Measurements from ENCODE around the gene FSIP1.

Gene FSIP1

DNA sequence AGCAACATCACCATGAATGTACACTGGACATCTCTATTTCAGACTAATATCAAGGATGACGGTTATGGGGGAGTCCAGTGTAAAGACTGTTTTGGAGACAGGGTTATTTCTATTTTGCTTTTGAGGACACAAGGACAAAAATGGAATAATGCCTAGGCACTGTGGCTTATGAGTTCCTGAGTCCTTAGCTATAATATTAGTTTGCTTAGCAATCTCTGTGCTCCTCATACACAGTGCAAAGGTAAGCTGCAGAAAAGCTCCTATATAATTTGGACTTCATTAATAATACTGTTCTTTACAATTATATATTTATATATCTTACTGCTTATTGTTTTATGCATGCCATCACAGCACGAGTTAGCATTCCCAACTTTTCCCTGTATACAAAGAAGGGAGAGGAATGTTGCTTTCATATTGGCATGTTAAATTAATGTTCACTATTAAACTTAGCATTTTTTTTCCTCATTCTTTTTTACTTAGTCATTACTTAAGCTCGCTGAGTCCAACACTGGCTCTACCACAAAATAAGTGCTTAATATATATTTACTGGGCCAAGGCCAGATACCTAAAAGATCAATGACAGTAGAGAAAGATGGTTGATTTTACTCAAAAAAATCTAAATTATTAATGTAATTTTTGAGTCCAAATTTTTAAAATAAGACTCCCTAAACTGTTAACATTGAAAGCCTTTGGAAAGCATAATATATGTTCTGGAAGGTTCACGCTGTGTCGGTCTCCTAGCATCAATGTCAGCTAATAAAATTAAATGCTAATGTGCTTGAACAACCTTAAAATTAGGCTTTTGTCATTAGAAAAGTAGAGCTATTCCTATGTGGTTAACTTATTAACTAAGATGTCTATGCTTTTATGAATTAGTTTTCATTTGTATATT is 187.9 kb downstream of the FSIP1 start:
- DNase-seq (ENCODE audit: low read depth, low spot score), result no peak

DNA sequence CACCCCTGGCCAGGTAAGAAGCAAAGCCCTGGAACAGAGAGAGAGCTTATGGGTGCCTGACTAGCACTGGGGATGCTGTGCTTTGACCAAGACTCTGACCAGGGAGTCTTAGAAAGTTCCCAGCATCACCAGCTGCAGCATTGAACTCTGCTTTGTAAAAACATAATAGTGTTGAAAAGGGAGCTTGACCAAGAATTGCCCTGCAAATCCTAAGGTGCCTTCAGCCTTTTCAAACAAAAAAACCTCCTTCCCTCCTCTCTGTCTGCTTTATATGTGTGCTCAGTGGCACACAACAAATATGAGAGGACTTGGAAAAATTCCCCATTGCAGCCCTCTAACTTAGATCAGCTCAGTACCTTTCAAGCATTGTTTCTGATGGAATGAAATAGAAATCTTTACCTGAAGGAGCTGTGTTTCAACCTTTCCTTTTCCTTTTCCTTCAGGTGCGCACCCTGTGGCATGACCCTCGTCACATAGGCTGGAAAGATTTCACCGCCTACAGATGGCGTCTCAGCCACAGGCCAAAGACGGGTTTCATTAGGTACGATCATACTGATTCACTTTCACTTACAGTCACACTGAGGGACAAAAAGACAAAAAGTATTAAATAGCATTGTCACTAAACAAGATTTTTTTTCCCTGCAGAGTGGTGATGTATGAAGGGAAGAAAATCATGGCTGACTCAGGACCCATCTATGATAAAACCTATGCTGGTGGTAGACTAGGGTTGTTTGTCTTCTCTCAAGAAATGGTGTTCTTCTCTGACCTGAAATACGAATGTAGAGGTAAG is 188.8 kb downstream of the FSIP1 start:
- no peak for DNase-seq (ENCODE audit: low read depth, low spot score)

DNA sequence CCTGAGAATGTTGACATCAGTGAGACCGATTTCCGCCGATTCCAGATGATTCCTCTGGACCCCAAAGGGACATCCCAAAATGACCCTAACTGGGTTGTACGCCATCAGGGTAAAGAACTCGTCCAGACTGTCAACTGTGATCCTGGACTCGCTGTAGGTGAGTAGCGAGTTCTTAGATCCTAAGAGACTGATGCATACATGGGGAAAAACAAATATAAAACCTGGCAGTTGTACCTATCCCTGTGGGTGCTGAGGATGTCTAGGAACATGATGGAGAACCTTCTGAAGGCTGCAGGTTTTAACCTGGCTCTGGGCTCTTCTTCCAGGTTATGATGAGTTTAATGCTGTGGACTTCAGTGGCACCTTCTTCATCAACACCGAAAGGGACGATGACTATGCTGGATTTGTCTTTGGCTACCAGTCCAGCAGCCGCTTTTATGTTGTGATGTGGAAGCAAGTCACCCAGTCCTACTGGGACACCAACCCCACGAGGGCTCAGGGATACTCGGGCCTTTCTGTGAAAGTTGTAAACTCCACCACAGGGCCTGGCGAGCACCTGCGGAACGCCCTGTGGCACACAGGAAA is 189.5 kb downstream of the FSIP1 start:
- no peak for DNase-seq (ENCODE audit: low read depth, low spot score)

DNA sequence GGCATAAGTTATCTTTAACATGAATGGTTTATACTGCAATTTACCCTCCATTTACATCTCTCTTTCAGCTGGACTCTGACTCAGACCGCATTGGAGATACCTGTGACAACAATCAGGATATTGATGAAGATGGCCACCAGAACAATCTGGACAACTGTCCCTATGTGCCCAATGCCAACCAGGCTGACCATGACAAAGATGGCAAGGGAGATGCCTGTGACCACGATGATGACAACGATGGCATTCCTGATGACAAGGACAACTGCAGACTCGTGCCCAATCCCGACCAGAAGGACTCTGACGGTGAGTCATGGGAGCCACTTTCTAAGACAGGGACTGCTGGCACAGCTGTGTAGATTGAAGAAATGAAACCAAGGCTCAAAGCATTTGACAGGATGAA is 190.1 kb downstream of the FSIP1 start:
- no peak for DNase-seq (ENCODE audit: low read depth, low spot score)

DNA sequence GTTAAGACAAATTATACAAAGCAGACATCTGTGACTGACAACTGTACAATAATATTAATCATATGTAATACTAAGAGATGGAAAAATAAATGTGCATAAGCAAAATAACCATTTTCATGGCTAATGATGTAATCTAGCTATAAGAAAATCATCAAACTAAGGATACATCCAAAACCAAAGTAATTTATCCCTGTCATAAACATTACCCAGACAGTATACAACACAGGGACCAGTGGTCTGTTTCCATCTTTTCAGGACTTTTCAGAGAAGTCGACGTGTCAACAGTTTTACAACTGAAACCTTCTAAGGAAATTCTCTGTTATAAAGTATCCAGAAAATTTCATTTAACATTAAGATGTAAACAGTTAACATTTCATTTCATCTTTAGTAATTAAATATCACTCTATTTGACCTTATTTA is 190.7 kb downstream of the FSIP1 start:
- no peak for DNase-seq (ENCODE audit: low read depth, low spot score)

DNA sequence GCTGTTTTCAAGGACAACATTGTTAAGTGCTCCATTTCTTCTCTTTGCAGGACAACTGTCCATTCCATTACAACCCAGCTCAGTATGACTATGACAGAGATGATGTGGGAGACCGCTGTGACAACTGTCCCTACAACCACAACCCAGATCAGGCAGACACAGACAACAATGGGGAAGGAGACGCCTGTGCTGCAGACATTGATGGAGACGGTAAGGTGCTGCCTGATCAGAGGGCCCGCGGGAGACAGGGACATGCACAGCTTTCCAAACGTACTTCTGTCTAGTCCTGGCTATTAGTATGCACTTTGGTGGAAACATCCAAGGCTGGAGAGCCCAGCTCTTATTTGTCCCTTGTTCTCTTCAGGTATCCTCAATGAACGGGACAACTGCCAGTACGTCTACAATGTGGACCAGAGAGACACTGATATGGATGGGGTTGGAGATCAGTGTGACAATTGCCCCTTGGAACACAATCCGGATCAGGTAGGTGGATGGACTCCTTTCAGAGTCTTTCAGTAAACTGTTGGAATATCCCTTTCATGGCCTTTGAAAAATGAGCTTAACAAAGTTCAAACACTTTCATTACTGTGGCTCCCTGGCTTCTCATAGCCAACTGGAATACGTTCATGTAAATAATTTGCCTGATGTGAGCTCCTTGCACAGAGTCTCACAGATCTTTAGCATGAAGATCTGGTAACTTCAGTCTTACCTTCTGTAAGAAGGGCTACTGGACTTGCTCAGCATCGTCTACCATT is 191.3 kb downstream of the FSIP1 start:
- DNase-seq (ENCODE audit: low read depth, low spot score), result no peak

DNA sequence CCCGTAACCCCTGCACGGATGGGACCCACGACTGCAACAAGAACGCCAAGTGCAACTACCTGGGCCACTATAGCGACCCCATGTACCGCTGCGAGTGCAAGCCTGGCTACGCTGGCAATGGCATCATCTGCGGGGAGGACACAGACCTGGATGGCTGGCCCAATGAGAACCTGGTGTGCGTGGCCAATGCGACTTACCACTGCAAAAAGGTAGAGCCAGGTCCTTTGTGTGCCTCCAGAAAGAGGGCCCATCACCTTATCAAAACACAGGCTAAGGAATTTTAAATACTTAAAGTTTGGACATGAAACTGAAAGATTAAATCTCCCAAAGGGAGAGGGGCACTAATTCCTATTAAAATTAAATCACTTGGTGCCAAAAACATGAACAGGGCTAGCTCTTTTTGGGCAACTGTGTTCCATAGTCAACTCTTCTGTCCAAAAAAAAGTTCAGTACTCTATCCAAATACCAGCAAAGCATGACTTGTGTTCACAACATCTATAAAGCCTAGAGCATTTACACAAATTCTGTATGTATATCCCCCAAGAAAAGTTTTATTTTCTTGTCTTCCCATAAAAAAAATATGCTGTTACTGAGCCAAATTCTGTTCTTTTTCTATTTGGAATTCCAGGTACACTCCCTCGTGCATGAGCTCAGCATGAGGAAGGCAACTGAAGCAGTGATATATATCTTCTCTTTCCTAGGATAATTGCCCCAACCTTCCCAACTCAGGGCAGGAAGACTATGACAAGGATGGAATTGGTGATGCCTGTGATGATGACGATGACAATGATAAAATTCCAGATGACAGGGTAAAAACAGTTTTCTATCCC is 192.6 kb downstream of the FSIP1 start:
- no peak for DNase-seq (ENCODE audit: low read depth, low spot score)

DNA sequence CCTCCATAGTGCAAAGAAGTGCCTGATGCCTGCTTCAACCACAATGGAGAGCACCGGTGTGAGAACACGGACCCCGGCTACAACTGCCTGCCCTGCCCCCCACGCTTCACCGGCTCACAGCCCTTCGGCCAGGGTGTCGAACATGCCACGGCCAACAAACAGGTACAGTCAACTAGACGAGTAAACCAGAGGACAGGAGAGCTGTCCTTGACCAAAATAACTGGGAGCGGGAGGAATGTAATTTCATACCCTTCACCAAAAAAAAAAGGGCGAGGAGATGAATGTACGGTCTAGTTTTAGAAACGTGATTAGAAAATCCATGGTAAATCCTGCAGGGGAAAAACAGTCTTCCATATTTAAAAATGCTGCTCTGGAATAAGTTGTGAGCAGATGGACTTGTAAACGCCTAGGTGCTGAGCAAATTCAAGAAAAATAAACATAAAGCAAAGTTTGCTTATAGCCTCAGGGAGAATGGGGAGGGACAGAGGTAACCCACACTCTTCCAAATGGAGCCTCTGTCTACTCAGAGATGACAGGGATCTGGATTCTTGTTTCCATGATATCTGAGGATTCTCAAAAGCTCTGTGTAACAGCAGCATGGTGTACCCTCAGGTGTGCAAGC is 193.3 kb downstream of the FSIP1 start:
- no peak for DNase-seq (ENCODE audit: low read depth, low spot score)

DNA sequence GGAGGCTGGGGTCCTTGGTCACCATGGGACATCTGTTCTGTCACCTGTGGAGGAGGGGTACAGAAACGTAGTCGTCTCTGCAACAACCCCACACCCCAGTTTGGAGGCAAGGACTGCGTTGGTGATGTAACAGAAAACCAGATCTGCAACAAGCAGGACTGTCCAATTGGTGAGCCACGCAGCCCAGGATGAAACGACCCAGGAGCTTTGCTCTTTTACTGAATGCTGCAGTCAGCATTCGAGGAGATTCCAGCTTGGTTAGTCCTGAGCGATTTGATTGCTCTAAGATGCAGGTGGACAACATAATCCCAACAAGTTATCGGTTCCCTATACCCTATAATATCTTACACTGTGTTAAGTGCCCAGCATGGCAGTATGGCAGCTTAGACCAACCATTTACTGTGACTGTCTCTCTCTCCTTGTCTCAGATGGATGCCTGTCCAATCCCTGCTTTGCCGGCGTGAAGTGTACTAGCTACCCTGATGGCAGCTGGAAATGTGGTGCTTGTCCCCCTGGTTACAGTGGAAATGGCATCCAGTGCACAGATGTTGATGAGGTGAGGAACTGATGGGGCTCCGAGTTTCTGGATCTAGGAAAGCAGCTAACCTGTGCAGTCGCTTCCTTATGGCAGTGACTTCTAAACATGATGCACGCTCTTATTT is 194.0 kb downstream of the FSIP1 start:
- no peak for DNase-seq (ENCODE audit: low read depth, low spot score)

DNA sequence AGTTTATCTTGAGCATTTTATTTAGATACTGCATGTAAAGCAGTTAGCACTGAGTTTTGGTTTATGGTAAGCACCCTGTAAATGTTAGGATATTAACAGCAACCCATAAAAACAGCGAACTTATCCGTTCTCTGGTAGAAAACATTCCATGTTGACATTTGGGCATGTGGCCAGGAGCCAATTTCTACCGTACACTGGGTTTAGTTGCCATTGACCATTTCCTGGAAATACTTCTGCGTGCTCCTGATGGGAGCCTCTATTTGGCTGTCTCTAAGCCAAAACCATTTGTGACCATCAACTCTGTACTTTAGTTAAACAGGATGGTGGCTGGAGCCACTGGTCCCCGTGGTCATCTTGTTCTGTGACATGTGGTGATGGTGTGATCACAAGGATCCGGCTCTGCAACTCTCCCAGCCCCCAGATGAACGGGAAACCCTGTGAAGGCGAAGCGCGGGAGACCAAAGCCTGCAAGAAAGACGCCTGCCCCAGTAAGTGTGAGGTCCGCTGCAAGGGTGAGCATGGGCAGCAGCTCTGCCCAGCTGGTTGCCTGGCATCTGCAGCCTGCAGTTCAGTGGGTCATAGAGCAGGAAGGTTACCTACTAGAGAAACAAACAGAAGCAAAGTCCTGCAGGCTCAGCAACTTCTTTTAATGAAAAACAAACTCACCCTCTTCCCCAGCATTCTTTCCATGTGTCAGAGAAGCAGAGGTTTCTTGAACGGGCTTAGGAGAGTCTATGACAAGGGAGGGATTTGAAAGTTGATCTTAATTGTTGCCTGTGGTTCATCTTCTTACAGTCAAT is 194.7 kb downstream of the FSIP1 start:
- DNase-seq (ENCODE audit: low read depth, low spot score), result no peak

DNA sequence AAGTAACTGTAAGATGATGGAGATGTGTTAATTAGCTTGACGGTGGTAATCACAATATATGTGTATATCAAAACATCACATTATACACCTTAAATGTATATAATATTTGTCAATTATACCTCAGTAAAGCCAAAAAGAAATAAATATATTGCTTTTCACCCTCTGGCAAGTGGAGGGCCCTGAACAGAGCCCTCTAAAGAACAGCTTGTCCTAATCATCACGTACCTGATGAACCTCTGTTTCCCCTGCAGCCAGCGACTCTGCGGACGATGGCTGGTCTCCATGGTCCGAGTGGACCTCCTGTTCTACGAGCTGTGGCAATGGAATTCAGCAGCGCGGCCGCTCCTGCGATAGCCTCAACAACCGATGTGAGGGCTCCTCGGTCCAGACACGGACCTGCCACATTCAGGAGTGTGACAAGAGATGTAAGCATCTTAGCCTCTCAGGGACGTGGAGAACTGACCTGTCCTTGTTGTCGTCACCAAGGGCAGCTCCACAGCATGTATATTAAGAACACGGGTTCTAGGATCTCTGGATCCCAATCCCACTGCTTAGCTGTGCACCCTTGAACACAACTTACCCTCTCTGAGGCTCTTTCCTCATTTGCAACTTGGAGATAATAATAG is 195.4 kb downstream of the FSIP1 start:
- DNase-seq (ENCODE audit: low read depth, low spot score), result no peak

DNA sequence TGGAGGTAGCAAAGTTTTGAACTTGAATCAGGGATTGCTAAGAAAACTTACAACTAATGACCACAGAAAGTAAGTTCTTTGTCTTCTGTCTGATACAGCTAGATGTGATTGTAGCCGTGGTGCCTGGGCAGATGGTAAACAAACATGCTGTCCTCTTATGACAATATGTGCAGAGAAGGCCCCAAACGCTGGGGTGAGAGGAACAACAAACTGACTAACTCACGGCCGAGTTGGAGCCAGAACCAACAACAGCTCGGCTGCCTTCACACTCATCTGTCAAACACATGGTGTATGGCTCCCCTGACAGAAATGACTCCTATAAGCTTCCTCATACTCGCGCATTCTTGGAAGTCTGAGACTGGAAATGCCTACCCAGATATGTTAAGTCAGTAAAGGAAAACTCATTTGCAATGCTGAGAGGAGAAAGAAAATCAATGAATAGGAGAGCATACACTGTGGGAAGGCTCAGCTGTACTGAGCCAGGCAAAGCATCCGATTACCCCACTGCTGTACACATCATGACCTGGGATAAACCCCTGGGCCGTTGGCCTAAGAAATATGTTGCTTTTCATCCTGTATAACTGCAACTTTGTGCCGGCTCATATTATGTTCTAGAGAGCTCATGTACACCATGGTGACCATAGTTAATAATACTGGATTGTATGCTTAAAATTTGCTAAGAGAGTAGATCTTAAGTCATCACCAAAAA is 196.1 kb downstream of the FSIP1 start:
- DNase-seq (ENCODE audit: low read depth, low spot score), result no peak

DNA sequence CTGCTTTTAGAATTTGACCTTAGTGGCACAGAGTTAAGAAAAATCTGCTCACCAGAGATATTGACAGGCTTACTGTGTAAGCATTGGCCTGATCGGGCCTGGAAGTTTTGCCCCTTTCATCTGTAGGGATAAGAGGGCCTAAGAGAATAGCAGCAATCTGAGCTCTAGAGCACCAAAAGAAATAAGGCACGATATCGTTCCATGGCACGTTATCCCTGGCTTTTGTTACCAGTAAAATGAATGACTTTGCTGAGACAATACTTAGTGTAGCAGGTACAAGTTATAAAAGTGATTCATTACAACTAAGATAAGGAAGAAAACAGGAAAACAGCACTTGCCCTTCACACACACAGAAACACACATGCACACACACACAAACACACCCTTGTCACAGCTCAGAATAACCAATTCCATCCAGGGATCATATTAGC is 196.8 kb downstream of the FSIP1 start:
- no peak for DNase-seq (ENCODE audit: low read depth, low spot score)

DNA sequence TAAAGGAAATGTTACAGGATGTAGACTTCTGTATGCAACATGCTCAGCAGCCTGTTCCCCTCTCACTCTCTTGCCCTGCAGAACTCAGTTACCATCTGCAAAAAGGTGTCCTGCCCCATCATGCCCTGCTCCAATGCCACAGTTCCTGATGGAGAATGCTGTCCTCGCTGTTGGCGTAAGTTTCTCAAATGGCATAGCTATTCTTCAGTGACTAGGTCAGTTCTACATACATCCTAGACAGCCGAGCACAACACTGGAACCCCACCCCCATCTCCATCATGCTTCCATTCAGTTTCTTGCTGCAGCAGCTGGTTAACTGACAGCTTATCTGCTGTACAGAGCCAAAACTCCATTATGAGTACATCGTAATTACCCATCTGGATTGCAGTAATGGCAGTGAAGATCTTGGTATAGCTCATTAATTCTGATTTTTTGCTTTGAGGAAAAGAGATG is 197.2 kb downstream of the FSIP1 start:
- no peak for DNase-seq (ENCODE audit: low read depth, low spot score)

DNA sequence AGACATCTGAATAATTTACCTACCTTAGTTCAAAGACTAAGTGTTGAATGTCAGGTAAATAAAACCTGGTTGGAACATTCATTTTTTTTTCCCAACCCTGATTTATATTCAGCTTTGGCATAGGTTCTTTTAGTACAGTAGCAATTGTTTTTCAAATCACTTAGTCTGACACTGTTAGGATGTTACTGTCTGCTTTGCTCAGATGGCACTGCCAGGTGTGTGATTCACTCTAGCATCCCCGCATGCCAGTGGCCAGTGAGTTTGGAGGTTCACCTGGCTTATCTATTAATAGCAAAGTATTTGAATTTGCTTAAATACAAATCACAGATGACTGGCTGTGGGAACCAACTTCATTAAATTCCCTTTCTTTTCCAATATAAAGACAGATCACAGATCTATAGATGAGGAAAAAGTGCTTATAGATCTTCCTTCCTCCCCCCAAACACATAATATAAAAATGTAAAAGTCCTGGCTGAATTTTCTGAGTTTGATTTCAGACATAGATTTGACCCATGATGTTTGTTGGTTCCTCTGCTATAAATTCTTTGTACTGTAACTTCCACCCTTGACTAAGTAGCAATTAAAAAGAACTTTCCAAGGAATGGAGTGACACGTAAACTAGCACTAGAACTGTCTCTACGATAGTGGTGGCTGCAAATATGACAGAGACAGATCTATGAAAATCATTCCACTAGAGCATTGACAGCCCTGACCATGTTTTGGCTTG is 197.8 kb downstream of the FSIP1 start:
- no peak for DNase-seq (ENCODE audit: low read depth, low spot score)

DNA sequence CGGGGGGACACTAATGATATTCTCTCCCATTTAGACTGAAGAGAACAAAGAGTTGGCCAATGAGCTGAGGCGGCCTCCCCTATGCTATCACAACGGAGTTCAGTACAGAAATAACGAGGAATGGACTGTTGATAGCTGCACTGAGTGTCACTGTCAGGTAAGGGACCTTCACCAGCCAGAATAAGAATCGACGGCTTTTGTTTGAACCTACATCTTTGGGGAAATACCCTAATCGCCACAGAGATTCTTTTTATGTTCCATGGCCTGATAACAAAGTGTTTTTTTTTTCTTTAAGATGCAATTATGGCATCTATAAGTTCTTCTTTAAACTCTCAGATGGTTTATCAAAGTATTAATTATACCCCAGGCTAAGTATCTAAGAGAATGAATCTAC is 198.4 kb downstream of the FSIP1 start:
- no peak for DNase-seq (ENCODE audit: low read depth, low spot score)

DNA sequence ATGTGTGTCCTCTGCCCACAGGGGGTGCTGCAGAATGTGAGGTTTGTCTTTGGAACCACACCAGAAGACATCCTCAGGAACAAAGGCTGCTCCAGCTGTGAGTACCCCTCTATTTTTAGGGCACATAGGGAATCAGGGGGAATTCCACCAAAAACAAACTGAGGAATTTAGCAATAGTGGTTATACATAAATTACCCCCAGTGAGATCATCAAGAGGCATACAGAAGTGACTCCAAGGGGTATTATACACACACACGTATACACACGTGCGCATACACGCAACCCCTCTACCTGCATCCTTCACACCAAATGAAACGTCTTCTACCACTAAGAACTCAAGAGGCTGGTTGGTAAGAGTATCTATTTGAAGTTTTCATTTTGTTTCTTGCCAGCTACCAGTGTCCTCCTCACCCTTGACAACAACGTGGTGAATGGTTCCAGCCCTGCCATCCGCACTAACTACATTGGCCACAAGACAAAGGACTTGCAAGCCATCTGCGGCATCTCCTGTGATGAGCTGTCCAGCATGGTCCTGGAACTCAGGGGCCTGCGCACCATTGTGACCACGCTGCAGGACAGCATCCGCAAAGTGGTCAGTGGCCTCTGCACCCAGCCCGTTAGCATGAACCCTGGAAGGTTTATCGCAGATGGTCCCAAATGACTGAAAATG is 198.9 kb downstream of the FSIP1 start:
- DNase-seq (ENCODE audit: low read depth, low spot score), result no peak
